ENCODE results near the gene IGIP. TPM values are rescaled to one million over a fixed set of nuclear protein-coding genes. Genes with fewer than 3 reads are reported as not detected.

Gene IGIP
- polyA plus RNA-seq, 3 donors = 0.08 to 0.75 TPM; not detected in 1

DNA sequence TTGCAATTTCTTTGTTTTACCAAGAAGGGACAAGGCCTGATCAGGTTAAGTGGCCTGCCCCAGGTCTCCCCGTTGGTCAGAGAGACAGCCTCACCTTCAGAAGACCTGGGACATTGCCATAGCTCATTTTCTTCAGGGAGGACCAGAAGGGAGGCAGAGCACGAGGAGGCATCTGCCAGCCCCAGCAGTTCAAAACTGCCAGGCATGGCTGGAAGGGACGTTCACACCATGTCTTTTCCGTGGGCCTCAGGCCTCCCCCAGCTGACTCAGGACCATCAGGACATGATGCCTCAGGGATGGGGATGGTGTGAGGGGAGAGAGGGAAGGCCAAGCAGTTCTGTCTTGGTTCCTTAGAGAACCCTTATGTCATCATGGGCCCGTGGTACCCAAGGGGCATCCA lies 16.5 kb downstream of the IGIP start:
- H3K9me3 Mint-ChIP-seq = peaks cover 0 to 11% (median 0%) of the 10 kb centered on the region in 7 donors
- no peak overlapping the region for H2AFZ ChIP-seq (ENCODE audit: insufficient read depth, low read depth, low read length, poor library complexity, severe bottlenecking)
- peaks cover 44% of the 10 kb centered on the region for H4K20me1 ChIP-seq (ENCODE audit: insufficient read depth, low read length)
- H3K9me3 ChIP-seq (replicated peaks in 1 of 2; ENCODE audit: control insufficient read depth in 1 of 2, insufficient read depth in 1 of 2, low read length in 2 of 2) = no peaks in the 10 kb centered on the region
- no peaks in the 10 kb centered on the region for H3K36me3 ChIP-seq (replicated peaks in 1 of 2; ENCODE audit: control insufficient read depth in 1 of 2, insufficient read depth in 2 of 2, low read length in 2 of 2)
- intact Hi-C loops (cut with micrococcal nuclease) = loop anchor here (5.0 kb wide), 1 partner anchor 65 kb away; no protein-coding TSS in a partner anchor
- H3K27me3 Mint-ChIP-seq (ENCODE audit: low read depth in 3 of 3) = peaks cover 28 to 39% (median 36%) of the 10 kb centered on the region in 3 donors
- H3K4me1 ChIP-seq (ENCODE audit: control insufficient read depth in 1 of 2, insufficient read depth in 2 of 2, low read length in 2 of 2) = peaks cover 15 to 20% of the 10 kb centered on the region in 2 donors
- no peak overlapping the region for H3K9ac ChIP-seq (ENCODE audit: insufficient read depth, low read length, poor library complexity, severe bottlenecking)
- no peak for TF ChIP-seq CTCF (IDR thresholded peaks at IDR 0.05)
- no peaks in the 10 kb centered on the region for H3K79me2 ChIP-seq (ENCODE audit: insufficient read depth, low read length)
- no peak overlapping the region for H3K27ac ChIP-seq (ENCODE audit: low read depth in 1 of 2, low read length in 2 of 2)
- H3K27ac Mint-ChIP-seq = no peak overlapping the region
- H3K36me3 Mint-ChIP-seq = peaks cover 5 to 10% of the 10 kb centered on the region in 2 donors
- DNase-seq = no peak
- H3K27me3 ChIP-seq (ENCODE audit: control insufficient read depth in 2 of 2, insufficient read depth in 2 of 2, low read length in 2 of 2) = peaks cover 17 to 27% of the 10 kb centered on the region in 2 donors
- H3K4me2 ChIP-seq (replicated peaks; ENCODE audit: extremely low read depth, low read length, poor library complexity, severe bottlenecking) = no peak overlapping the region
- WGBS (ENCODE audit: insufficient coverage) = 99% methylated on average over 4 of the region's 5 CpGs
- peaks cover 30% of the 10 kb centered on the region for H3K4me1 Mint-ChIP-seq
- no peak overlapping the region for H3K4me3 ChIP-seq (replicated peaks in 1 of 3; ENCODE audit: low read depth in 2 of 3, low read length in 3 of 3)
- no peak overlapping the region for H3K4me3 Mint-ChIP-seq

DNA sequence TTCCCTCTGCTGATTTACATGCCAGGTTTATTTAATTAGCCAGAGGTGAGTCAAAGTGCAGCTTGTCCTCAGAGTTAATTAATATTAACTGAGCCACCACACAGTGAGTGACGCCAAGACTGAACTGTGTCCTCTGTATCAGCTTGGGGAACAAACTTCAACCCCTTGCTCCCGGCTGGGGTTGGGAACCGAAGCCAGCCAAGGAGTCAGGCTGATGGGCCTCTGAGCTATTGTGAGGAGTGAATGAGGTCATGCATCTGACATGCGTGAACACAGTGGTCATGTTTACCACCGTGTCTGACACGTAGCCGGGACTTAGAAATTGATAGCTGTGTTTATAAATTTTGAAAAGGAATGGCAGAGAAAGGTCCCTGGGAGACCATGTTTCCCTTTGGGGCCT lies 17.1 kb downstream of the IGIP start:
- Histone ChIP-seq H3K79me2 (ENCODE audit: insufficient read depth, low read length) (no peaks in the 10 kb centered on the region), H3K36me3 (replicated peaks in 1 of 2; ENCODE audit: control insufficient read depth in 1 of 2, insufficient read depth in 2 of 2, low read length in 2 of 2) (no peaks in the 10 kb centered on the region), H2AFZ (ENCODE audit: insufficient read depth, low read depth, low read length, poor library complexity, severe bottlenecking) (no peak overlapping the region), H3K27ac (ENCODE audit: low read depth in 1 of 2, low read length in 2 of 2) (no peak overlapping the region), H3K9ac (ENCODE audit: insufficient read depth, low read length, poor library complexity, severe bottlenecking) (no peak overlapping the region), H3K4me3 (replicated peaks in 1 of 3; ENCODE audit: low read depth in 2 of 3, low read length in 3 of 3) (no peak overlapping the region), H3K4me2 (replicated peaks; ENCODE audit: extremely low read depth, low read length, poor library complexity, severe bottlenecking) (no peak overlapping the region), H3K9me3 (replicated peaks in 1 of 2; ENCODE audit: control insufficient read depth in 1 of 2, insufficient read depth in 1 of 2, low read length in 2 of 2) (no peaks in the 10 kb centered on the region), H3K27me3 (ENCODE audit: control insufficient read depth in 2 of 2, insufficient read depth in 2 of 2, low read length in 2 of 2) (peaks cover 23 to 33% of the 10 kb centered on the region in 2 donors), H4K20me1 (ENCODE audit: insufficient read depth, low read length) (peaks cover 50% of the 10 kb centered on the region), H3K4me1 (ENCODE audit: control insufficient read depth in 1 of 2, insufficient read depth in 2 of 2, low read length in 2 of 2) (peaks cover 15 to 20% of the 10 kb centered on the region in 2 donors)
- Mint-ChIP-seq H3K4me1 (peaks cover 30% of the 10 kb centered on the region), H3K4me3 (no peak overlapping the region), H3K36me3 (peaks cover 5 to 12% of the 10 kb centered on the region in 2 donors), H3K27ac (no peak overlapping the region), H3K27me3 (ENCODE audit: low read depth in 3 of 3) (peaks cover 33 to 45% (median 42%) of the 10 kb centered on the region in 3 donors), H3K9me3 (peaks cover 0 to 11% (median 0%) of the 10 kb centered on the region in 7 donors)
- WGBS (ENCODE audit: insufficient coverage) = 96% methylated on average over 5 of the region's 7 CpGs
- no peak for DNase-seq
- intact Hi-C loops (cut with micrococcal nuclease) = loop anchor here (5.0 kb wide), 1 partner anchor 66 kb away; no protein-coding TSS in a partner anchor
- no peak for TF ChIP-seq CTCF (IDR thresholded peaks at IDR 0.05)
